ENCODE results near the gene TAS2R50.

The TAS2R50 gene

GRCh38 chr12:10943167-10943566 lies 43.5 kb downstream of the TAS2R50 start:
- DNase-seq, result no peak

- DNase-seq, result no peak
Measured at GRCh38 chr12:10941916-10942607, 44.6 kb downstream of the TAS2R50 start.

- no peak for DNase-seq
Measured at GRCh38 chr12:10941369-10941768, 45.3 kb downstream of the TAS2R50 start.

GRCh38 chr12:10940389-10940788 lies 46.3 kb downstream of the TAS2R50 start:
- no peak for DNase-seq

DNA sequence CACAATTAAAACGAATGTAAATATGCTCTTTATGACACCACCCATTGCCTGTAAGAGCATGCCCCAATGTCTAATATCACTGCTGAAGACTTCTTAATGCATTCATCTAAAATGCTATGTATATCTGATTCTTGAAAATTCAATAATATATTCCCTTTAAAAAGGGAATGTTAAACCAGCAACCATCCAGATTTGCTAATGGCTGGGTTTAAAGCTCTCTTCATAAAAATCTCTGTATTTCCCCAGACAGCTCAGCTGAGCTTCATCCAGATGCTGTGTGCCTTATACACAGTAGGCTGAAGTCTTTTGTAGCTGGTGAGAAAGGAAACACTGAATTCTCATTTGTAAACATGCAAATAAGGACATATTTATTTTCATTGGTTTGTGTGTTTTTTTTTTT lies 47.5 kb downstream of the TAS2R50 start, which contains the start of gene TAS2R14:
TSS of gene TAS2R14 (minus strand) at position 101 of the 400 bp plus-strand sequence. CDS start at position 45, 56 bp downstream.
- DNase-seq, result no peak

DNA sequence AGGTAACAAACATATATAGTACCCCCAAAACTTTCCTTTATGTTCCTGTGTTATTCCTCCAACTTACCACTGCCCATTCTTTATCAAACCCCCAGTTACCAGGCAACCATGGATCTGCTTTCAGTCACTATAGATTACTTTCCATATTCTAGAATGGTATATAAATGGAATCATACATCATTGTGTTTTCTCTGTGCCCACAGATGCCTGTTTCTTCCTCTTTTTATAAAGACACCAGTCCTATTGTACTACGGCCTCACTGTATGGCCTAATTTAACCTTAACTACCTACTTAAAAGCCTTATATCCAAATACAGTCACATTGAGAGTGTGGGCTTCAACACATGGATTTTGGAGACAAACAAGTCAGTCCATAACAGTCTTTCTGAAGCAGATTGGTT lies 50.2 kb downstream of the TAS2R50 start:
- peak in 3 of 4 experiments; percentile 8 to 55 (median 13) for DNase-seq

Measured in suppressor macrophage (primary cell).